Measurements from ENCODE around the gene PARD6G. TPM values are rescaled to one million over a fixed set of nuclear protein-coding genes. Genes with fewer than 3 reads are reported as not detected.

PARD6G gene
- total RNA-seq = 2.3 and 3.1 TPM in 2 replicates

GRCh38 chr18:80247393-80247841, at the start of gene PARD6G:
Gene PARD6G, minus strand, starts transcription at chr18:80247514. Its CDS starts 166 bp downstream, at chr18:80247348.

GRCh38 chr18:80108739-80109675, 138.3 kb downstream of the PARD6G start, which contains the start of gene ADNP2:
Gene ADNP2, plus strand, starts transcription at chr18:80109262. Its CDS starts 8,281 bp downstream, at chr18:80117543.

Other genes with a start within 250 kb of the PARD6G start
- 26.6 and 31.5 TPM in 2 replicates for gene RBFA, start 213.1 kb downstream of the PARD6G start, total RNA-seq
- gene ADNP2, start 138.3 kb downstream of the PARD6G start, total RNA-seq = 25.1 and 27.1 TPM in 2 replicates